ENCODE data around the gene AICDA. TPM values are rescaled to one million over a fixed set of nuclear protein-coding genes. Genes with fewer than 3 reads are reported as not detected.

The AICDA gene
- total and polyA plus RNA-seq, 10 of the 15 experiments (the other 5 are each of a cell fraction or from before 2014, with no cell fraction given), result 9.4 to 24.9 (median 16.6) TPM

GRCh38 chr12:8559676-8560075 lies 53.0 kb downstream of the AICDA start (continued):
- TF ChIP-seq GABPA (IDR thresholded peaks at IDR 0.05; ENCODE audit: low read depth) (no peak), NFYA (IDR thresholded peaks at IDR 0.05; ENCODE audit: borderline replicate concordance, low read depth, low read length) (no peak), SP1 (IDR thresholded peaks at IDR 0.05; ENCODE audit: low read depth, low read length) (no peak), NKRF (conservative IDR thresholded peaks at IDR 0.05) (no peak), CEBPB (IDR thresholded peaks at IDR 0.05; ENCODE audit: borderline replicate concordance in 1 of 2, low read depth in 2 of 2, low read length in 2 of 2) (no peak), SUPT20H (IDR thresholded peaks at IDR 0.05; ENCODE audit: borderline replicate concordance, control insufficient read depth, low read depth, low read length) (no peak)

- no peak overlapping the region for H3K4me3 ChIP-seq
- no peaks in the 10 kb centered on the region for H3K9me3 ChIP-seq (replicated peaks; ENCODE audit: control insufficient read depth, insufficient read depth, low read length)
- POLR2A ChIA-PET, result no interaction called here
- no peaks in the 10 kb centered on the region for H3K36me3 ChIP-seq (ENCODE audit: control insufficient read depth in 2 of 2, insufficient read depth in 2 of 2, low read length in 1 of 2)
- FAIRE-seq, result no peak
- 83% methylated on average over 2 of the region's 2 CpGs for WGBS (ENCODE audit: insufficient coverage, insufficient replicate concordance, low lambda C conversion rate, missing lambda C conversion rate)
- no peak overlapping the region for H3K9ac ChIP-seq (ENCODE audit: control insufficient read depth, insufficient read depth, low read length)
- CTCF ChIA-PET, result interaction anchor here (0.8 to 2.3 kb wide), 4 partner anchors 11 to 303 kb away, joined by 3 to 16 read pairs (median 4); no protein-coding TSS in a partner anchor
- no TSS peak for BruUV-seq (replicated peaks)
- no peaks in the 10 kb centered on the region for H3K79me2 ChIP-seq (ENCODE audit: control insufficient read depth, insufficient read depth, low read length)
- H2AFZ ChIP-seq (ENCODE audit: control insufficient read depth, low read depth, low read length), result no peak overlapping the region; the same call in 1 of the 2 replicates
- SMC1A ChIA-PET (ENCODE audit: uncharacterized antibody, unreplicated experiment), result interaction anchor here (1.7 kb wide), 1 partner anchor 12 kb away, joined by 8 read pairs; no protein-coding TSS in a partner anchor
- no peak for DNase-seq (ENCODE audit: low read depth, low spot score)
- in situ Hi-C loops (cut with MboI) (no loop called here), intact Hi-C loops (cut with micrococcal nuclease; ENCODE audit: unreplicated experiment) (no loop called here)
- H4K20me1 ChIP-seq (ENCODE audit: control insufficient read depth, insufficient read depth), result no peaks in the 10 kb centered on the region
- no peak for ATAC-seq
- no peaks in the 10 kb centered on the region for H3K4me1 ChIP-seq (ENCODE audit: control insufficient read depth, insufficient read depth, low read length)
- H3K27ac ChIP-seq (ENCODE audit: control insufficient read depth, insufficient read depth), result no peak overlapping the region
- no peaks in the 10 kb centered on the region for H3K27me3 ChIP-seq (replicated peaks in 1 of 2; ENCODE audit: control insufficient read depth in 2 of 2, insufficient read depth in 2 of 2, low read length in 1 of 2)
- RAD21 ChIA-PET (ENCODE audit: unreplicated experiment), result no interaction called here
- H3K4me2 ChIP-seq (ENCODE audit: control insufficient read depth, insufficient read depth), result no peak overlapping the region
- TF ChIP-seq MEF2B (IDR thresholded peaks at IDR 0.05; ENCODE audit: partially characterized antibody, poor library complexity, severe bottlenecking), result no peak
- TF ChIP-seq FOXK2 (IDR thresholded peaks at IDR 0.05), result no peak
- no peak for TF ChIP-seq BMI1 (IDR thresholded peaks at IDR 0.05; ENCODE audit: borderline replicate concordance)
- no peak for TF ChIP-seq SKIL (IDR thresholded peaks at IDR 0.05; ENCODE audit: low read depth, poor library complexity, severe bottlenecking)
- no peak for TF ChIP-seq KAT2A (conservative IDR thresholded peaks at IDR 0.05; ENCODE audit: control insufficient read depth, low read depth, low read length)
- no peak for TF ChIP-seq CTCF (IDR thresholded peaks at IDR 0.05 in 2 of 3, conservative IDR thresholded peaks at IDR 0.05 in 1 of 3; ENCODE audit: control insufficient read depth in 2 of 3, extremely low read depth in 1 of 3, insufficient read depth in 1 of 3, low read depth in 3 of 3, low read length in 3 of 3)
- TF ChIP-seq ZNF207 (IDR thresholded peaks at IDR 0.05; ENCODE audit: borderline replicate concordance), result no peak
- no peak for TF ChIP-seq NRF1 (conservative IDR thresholded peaks at IDR 0.05; ENCODE audit: low read depth, low read length)
- TF ChIP-seq NFIC (IDR thresholded peaks at IDR 0.05; ENCODE audit: low read depth, low read length), result no peak
Observed at GRCh38 chr12:8556531-8557097, 56.0 kb downstream of the AICDA start.

Data from GM12878 (cell line).